ENCODE data around the gene RPN2. TPM values are rescaled to one million over a fixed set of nuclear protein-coding genes. Genes with fewer than 3 reads are reported as not detected.

Gene RPN2
- total and polyA plus RNA-seq, 10 of the 15 experiments (the other 5 are each of a cell fraction or from before 2014, with no cell fraction given): 148 to 365 (median 228) TPM

DNA sequence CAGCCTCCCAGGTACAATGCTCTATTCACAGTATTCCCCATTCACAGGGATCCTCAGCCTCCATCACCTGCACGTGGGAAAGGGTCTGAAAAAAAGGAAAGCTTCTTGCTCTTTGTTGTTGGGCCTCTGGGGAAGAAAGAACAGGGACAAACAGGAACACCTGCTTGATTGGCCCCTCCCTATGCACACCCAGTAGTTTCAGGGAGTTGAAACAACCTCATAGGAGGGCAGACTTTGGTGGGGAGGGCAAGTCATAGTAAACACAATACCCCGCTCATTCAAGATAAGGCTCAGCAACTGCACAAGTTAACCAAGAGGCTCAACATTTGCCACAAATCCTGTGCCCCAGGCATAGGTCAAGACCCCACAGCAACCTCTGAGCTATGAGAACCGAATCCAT lies 80.7 kb downstream of the RPN2 start:
- Histone ChIP-seq H3K4me3 (no peak overlapping the region), H3K9me3 (replicated peaks; ENCODE audit: control insufficient read depth, insufficient read depth, low read length) (no peaks in the 10 kb centered on the region), H3K79me2 (ENCODE audit: control insufficient read depth, insufficient read depth, low read length) (no peaks in the 10 kb centered on the region), H3K4me2 (ENCODE audit: control insufficient read depth, insufficient read depth) (no peak overlapping the region), H3K9ac (ENCODE audit: control insufficient read depth, insufficient read depth, low read length) (no peak overlapping the region), H2AFZ (ENCODE audit: control insufficient read depth, low read depth, low read length) (no peak overlapping the region), H3K36me3 (ENCODE audit: control insufficient read depth in 2 of 2, insufficient read depth in 2 of 2, low read length in 1 of 2) (no peaks in the 10 kb centered on the region), H3K4me1 (ENCODE audit: control insufficient read depth, insufficient read depth, low read length) (peaks cover 2% of the 10 kb centered on the region), H3K27me3 (replicated peaks in 1 of 2; ENCODE audit: control insufficient read depth in 2 of 2, insufficient read depth in 2 of 2, low read length in 1 of 2) (no peaks in the 10 kb centered on the region; a peak in 1 of 4 replicates), H4K20me1 (ENCODE audit: control insufficient read depth, insufficient read depth) (no peaks in the 10 kb centered on the region), H3K27ac (ENCODE audit: control insufficient read depth, insufficient read depth) (no peak overlapping the region)
- ATAC-seq (no peak), FAIRE-seq (no peak), DNase-seq (ENCODE audit: low read depth, low spot score) (no peak)
- RAD21 ChIA-PET (ENCODE audit: unreplicated experiment): no interaction called here
- CTCF ChIA-PET: interaction anchor here (0.7 to 2.1 kb wide), 3 partner anchors 10 to 274 kb away, joined by 3 to 8 read pairs (median 5); no protein-coding TSS in a partner anchor
- in situ Hi-C loops (cut with MboI): loop anchor here (10.0 kb wide), 1 partner anchor 735 kb away; no protein-coding TSS in a partner anchor
- WGBS (ENCODE audit: insufficient coverage, insufficient replicate concordance, low lambda C conversion rate, missing lambda C conversion rate): 14% methylated on average over 3 of the region's 3 CpGs
- no TSS peak for BruUV-seq (replicated peaks)
- SMC1A ChIA-PET (ENCODE audit: uncharacterized antibody, unreplicated experiment): no interaction called here
- POLR2A ChIA-PET: no interaction called here
- intact Hi-C loops (cut with micrococcal nuclease; ENCODE audit: unreplicated experiment): no loop called here
- TF ChIP-seq, protein P1, sequence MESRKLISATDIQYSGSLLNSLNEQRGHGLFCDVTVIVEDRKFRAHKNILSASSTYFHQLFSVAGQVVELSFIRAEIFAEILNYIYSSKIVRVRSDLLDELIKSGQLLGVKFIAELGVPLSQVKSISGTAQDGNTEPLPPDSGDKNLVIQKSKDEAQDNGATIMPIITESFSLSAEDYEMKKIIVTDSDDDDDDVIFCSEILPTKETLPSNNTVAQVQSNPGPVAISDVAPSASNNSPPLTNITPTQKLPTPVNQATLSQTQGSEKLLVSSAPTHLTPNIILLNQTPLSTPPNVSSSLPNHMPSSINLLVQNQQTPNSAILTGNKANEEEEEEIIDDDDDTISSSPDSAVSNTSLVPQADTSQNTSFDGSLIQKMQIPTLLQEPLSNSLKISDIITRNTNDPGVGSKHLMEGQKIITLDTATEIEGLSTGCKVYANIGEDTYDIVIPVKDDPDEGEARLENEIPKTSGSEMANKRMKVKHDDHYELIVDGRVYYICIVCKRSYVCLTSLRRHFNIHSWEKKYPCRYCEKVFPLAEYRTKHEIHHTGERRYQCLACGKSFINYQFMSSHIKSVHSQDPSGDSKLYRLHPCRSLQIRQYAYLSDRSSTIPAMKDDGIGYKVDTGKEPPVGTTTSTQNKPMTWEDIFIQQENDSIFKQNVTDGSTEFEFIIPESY (IDR thresholded peaks at IDR 0.05): no peak
- no peak for TF ChIP-seq MLLT1 (IDR thresholded peaks at IDR 0.05)
- TF ChIP-seq TAF1 (IDR thresholded peaks at IDR 0.05; ENCODE audit: borderline replicate concordance, low read depth, low read length): no peak
- TF ChIP-seq, protein P2, sequence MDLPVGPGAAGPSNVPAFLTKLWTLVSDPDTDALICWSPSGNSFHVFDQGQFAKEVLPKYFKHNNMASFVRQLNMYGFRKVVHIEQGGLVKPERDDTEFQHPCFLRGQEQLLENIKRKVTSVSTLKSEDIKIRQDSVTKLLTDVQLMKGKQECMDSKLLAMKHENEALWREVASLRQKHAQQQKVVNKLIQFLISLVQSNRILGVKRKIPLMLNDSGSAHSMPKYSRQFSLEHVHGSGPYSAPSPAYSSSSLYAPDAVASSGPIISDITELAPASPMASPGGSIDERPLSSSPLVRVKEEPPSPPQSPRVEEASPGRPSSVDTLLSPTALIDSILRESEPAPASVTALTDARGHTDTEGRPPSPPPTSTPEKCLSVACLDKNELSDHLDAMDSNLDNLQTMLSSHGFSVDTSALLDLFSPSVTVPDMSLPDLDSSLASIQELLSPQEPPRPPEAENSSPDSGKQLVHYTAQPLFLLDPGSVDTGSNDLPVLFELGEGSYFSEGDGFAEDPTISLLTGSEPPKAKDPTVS (IDR thresholded peaks at IDR 0.05; ENCODE audit: low read depth, low read length): no peak
- no peak for TF ChIP-seq GATAD2B (conservative IDR thresholded peaks at IDR 0.05; ENCODE audit: low read depth)
- TF ChIP-seq, protein P3, sequence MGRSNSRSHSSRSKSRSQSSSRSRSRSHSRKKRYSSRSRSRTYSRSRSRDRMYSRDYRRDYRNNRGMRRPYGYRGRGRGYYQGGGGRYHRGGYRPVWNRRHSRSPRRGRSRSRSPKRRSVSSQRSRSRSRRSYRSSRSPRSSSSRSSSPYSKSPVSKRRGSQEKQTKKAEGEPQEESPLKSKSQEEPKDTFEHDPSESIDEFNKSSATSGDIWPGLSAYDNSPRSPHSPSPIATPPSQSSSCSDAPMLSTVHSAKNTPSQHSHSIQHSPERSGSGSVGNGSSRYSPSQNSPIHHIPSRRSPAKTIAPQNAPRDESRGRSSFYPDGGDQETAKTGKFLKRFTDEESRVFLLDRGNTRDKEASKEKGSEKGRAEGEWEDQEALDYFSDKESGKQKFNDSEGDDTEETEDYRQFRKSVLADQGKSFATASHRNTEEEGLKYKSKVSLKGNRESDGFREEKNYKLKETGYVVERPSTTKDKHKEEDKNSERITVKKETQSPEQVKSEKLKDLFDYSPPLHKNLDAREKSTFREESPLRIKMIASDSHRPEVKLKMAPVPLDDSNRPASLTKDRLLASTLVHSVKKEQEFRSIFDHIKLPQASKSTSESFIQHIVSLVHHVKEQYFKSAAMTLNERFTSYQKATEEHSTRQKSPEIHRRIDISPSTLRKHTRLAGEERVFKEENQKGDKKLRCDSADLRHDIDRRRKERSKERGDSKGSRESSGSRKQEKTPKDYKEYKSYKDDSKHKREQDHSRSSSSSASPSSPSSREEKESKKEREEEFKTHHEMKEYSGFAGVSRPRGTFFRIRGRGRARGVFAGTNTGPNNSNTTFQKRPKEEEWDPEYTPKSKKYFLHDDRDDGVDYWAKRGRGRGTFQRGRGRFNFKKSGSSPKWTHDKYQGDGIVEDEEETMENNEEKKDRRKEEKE (IDR thresholded peaks at IDR 0.05): no peak
- no peak for TF ChIP-seq SREBF1 (IDR thresholded peaks at IDR 0.05; ENCODE audit: low read length)
- TF ChIP-seq IRF4 (IDR thresholded peaks at IDR 0.05; ENCODE audit: low read depth, low read length): no peak
- TF ChIP-seq HCFC1 (IDR thresholded peaks at IDR 0.05; ENCODE audit: low read length): no peak
- no peak for TF ChIP-seq LARP7 (IDR thresholded peaks at IDR 0.05)
- TF ChIP-seq NFXL1 (IDR thresholded peaks at IDR 0.05; ENCODE audit: borderline replicate concordance): no peak
- no peak for TF ChIP-seq MYC (IDR thresholded peaks at IDR 0.05; ENCODE audit: insufficient read depth, insufficient read length, insufficient replicate concordance, low read length, severe bottlenecking)
- TF ChIP-seq FOXK2 (IDR thresholded peaks at IDR 0.05): no peak
